GM10248 (cell line): ENCODE results near the gene MYT1.

Experiments
- CTCF ChIA-PET: fragments of 300-600 bp; sonication (Branson Sonifier 250); formaldehyde crosslinking; extraction: SDS; loops from one replicate; lab custom pipeline; 2021; ENCODE audit warnings: antibody characterized with exemption; lab: Yijun Ruan, JAX
- POLR2A ChIA-PET: fragments of 350-650 bp; sonication (Branson Sonifier 250); formaldehyde crosslinking; extraction: SDS; loops from one replicate; lab custom pipeline; 2020; ENCODE audit warnings: antibody characterized with exemption; lab: Yijun Ruan, JAX
- DNase-seq: peaks from one replicate; pipeline ENCODE4 v3.0.0; 2012; ENCODE audit errors: extremely low spot score
- TF ChIP-seq, protein P1 (sequence below): IDR thresholded peaks from 2 replicates; pipeline ENCODE4 v1.5.1; 2012; ENCODE audit warnings: mild to moderate bottlenecking, low read depth; ENCODE audit errors: extremely low read depth, missing control alignments, control extremely low read depth

Gene MYT1

DNA sequence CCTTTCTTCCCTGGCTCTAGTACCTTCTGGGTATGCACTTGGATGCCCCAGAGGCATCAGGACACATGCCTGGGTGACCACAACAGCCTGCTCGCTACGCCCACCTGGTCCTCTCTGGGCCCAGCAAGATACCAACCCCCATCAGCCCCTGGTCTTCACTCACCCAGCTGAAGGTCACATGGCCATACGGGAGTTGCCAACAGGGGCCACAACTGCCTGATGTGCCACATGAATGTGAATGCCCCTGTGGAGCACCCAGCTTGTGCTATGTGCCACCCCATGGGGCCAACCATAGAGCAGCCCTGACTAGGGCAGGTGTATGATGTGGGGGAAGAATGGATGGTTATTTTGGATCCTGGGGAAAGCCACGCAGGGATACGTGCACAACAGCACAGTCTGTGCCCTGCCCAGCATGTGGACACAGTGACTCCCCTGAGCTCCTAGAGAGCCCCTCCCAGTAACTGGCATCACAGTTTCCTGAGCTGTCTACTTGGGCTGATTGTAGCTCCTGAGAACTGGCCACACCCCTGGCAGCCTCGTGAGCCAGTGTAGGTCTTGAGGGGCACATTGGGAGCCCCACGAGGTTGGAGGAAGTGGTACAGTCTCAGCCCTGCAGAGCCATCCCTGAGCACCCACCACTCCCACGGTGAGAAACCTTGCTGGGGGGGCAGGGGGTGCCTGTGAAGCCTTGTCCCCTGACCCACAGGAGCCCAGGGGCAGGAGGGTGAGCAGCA lies 80.8 kb downstream of the MYT1 start:
- CTCF ChIA-PET = interaction anchor here (0.9 to 2.2 kb wide), 3 partner anchors 21 to 41 kb away, joined by 3 to 8 read pairs (median 3); no protein-coding TSS in a partner anchor
- DNase-seq = no peak
- POLR2A ChIA-PET = no interaction called here
- TF ChIP-seq, protein P1, sequence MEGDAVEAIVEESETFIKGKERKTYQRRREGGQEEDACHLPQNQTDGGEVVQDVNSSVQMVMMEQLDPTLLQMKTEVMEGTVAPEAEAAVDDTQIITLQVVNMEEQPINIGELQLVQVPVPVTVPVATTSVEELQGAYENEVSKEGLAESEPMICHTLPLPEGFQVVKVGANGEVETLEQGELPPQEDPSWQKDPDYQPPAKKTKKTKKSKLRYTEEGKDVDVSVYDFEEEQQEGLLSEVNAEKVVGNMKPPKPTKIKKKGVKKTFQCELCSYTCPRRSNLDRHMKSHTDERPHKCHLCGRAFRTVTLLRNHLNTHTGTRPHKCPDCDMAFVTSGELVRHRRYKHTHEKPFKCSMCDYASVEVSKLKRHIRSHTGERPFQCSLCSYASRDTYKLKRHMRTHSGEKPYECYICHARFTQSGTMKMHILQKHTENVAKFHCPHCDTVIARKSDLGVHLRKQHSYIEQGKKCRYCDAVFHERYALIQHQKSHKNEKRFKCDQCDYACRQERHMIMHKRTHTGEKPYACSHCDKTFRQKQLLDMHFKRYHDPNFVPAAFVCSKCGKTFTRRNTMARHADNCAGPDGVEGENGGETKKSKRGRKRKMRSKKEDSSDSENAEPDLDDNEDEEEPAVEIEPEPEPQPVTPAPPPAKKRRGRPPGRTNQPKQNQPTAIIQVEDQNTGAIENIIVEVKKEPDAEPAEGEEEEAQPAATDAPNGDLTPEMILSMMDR = no peak

DNA sequence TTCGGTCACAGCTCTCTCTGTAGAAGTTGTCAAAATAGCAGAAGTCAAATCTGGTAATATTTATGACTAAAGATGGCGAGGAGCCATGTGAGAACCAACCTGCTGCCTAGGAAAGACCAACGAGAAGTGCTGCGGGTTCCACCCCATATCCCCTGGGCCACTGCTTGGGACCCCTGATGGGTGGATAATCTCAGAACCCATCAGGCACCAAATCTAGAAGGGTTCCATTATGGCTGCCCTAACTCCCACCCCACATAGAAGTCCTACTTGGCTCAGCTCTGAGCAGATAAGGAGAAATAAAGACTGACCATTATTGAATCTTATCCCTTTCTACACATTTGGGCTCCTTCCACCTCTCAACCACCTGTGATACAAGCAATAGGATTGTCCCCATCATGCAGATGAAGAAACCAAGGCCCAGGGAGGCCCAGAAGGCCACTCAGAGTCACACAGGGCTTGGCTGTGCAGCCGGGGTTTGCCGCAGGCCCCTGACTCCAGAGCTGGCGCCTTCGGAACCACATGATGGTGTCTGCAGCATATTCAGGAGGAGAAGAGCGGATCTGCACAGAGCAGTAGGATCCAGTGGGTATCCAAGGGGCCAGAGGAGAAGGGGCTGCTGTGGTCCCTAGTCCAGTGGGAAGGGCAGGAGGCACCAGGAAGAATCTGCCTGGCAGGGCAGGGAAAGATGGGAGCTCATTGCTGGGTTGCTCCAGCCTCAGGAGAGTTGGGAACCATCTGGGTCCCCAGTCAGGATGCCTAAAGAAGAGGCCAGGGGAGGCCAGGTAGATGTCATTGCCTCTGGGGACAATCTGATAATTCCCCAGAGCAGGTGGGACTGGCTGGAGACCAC lies 81.7 kb downstream of the MYT1 start:
- no peak for DNase-seq
- POLR2A ChIA-PET = no interaction called here
- TF ChIP-seq, protein P1 = no peak
- CTCF ChIA-PET = interaction anchor here (0.5 to 1.6 kb wide), 4 partner anchors 22 to 378 kb away, joined by 3 to 5 read pairs (median 4); no protein-coding TSS in a partner anchor

DNA sequence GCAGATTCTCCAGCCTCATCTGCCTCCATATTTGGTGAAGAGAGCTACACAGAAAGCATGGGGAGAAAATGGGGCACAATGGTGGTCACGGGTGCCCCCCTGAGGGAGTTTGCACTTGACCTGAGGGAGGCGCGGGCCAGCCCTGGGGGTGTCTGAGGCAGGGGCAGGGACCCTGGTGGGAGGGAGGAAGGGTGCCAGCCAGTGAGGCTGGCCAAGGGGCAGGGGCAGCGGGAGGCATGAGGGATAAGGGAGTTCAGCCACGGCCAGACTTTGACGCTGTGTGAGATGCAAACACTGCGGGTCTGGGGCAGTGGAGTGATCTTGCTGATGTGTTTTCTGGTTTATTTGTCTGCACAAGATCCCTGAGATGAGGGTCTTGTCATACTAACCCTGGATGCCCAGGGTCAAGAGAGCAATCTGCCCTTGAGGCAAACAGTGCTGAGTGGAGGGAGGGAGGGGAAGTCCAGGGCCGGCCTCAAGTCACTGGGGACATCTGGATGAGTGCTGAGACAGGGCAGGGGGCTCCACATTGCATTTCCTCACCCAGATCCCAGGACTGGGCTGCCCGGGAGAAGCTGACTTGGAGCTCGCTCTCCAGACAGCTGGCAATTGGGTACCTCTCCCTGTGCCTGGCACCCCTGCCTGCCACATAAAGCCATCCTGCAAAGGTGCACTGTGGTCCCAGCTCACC lies 82.5 kb downstream of the MYT1 start:
- ChIA-PET POLR2A (no interaction called here), CTCF (interaction anchor here (0.8 to 1.6 kb wide), 3 partner anchors 9 to 39 kb away, joined by 3 to 6 read pairs (median 5); partner anchors contain the start of gene PCMTD2)
- DNase-seq = no peak
- TF ChIP-seq, protein P1 = no peak

DNA sequence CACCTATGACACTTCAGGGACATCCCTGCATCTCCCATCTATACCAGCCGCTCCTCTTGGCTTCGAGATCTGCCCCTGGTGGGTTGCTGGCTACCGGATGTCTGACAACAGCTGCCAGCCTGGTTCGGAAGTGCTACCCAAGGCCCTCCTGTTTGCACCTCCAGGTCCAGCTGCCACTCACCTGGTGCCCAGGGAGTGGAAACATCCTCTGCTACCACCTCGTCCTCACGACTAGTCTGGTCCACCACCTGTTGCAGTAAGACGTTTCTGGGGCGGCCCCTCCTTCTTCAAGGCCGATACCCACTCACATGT lies 83.0 kb downstream of the MYT1 start:
- no peak for DNase-seq
- POLR2A ChIA-PET = no interaction called here
- TF ChIP-seq, protein P1 = no peak
- CTCF ChIA-PET = interaction anchor here (0.8 to 1.6 kb wide), 3 partner anchors 8 to 39 kb away, joined by 3 to 6 read pairs (median 5); partner anchors contain the start of gene PCMTD2

DNA sequence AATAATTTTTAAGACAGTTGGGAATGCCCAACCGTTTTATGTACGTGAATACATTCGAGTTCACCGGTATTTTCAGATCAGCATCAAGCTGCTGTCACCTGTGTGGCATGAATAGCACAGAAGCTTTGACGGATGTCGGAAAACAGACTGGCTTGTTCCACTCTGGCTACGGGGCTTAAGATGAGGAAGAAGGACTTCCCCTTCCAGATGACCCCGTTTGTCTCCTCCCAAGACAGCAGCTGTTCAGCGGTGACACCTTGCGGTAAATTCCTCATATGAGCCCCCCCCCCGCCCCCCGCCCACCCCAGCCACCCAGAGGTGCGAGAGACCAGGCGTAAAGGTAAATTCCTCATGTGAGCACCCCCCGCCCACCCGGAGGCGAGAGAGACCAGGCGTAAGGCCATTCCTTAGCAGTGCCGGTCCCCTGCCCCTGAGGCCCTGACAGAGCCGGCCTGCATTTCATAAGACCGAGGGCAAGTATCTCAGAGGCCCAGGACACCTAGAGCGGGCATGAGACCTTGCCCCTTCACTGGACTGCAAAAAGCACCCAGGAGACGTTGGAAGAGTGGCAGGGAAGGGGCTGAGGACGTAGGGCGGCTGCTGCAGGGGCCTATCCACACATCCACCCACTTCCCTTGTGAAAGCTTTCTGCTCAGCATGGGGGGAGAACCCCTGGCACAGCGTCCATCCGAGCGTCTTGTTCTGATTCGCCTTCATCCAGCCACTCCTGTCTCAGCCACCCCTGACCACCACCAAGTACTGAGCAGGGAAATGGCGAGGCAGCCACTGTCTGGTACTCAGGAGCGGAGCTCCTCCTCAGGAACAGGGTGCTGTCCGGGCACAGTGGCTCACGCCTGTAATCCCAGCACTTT lies 84.0 kb downstream of the MYT1 start:
- POLR2A ChIA-PET = no interaction called here
- DNase-seq = no peak
- TF ChIP-seq, protein P1 = no peak
- CTCF ChIA-PET = interaction anchor here (1.6 kb wide), 1 partner anchor 23 kb away, joined by 3 read pairs; no protein-coding TSS in a partner anchor

DNA sequence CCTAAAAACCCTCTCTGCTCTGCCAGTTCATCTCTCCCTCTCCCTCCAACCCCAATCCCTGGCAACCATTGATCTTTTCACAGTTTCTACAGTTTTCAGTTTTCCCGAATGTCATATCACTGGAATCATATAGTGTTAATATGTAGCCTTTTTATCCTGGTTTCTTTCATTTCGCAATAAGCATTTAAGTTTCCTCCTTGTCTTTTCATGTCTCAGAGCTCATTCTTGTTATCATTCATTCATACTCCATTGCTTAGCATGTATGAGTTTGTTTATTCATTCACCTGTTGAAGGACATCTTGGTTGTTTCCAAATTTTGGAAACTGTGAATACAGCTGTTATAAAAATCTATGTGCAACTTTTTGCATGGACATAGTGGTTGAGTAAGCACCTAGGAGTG lies 85.8 kb downstream of the MYT1 start:
- DNase-seq = no peak

More for the DNA sequence above, 85.8 kb downstream of the MYT1 start:
- TF ChIP-seq, protein P1 = no peak
- ChIA-PET POLR2A (no interaction called here), CTCF (interaction anchor here (1.6 kb wide), 1 partner anchor 21 kb away, joined by 3 read pairs; no protein-coding TSS in a partner anchor)
